PC-3 (cell line): ENCODE data around the gene TNFRSF6B. TPM values are rescaled to one million over a fixed set of nuclear protein-coding genes. Genes with fewer than 3 reads are reported as not detected.

ENCODE experiments used
- ATAC-seq: fragments of 200-7000 bp; cut with Tn5 transposase; 2 replicates; pipeline ENCODE4 v1.9.1; 2020; ENCODE audit warnings: mild to moderate bottlenecking, moderate library complexity
- BruUV-seq: library from RNA; stranded (reverse); fragments of 400-500 nt; replicated peaks from 2 replicates; lab custom pipeline; 2021; lab: Mats Ljungman, UMichigan
- CTCF ChIA-PET: fragments of 300-600 bp; sonication (Branson Sonifier 250); formaldehyde crosslinking; loops from one replicate; lab custom pipeline; 2022; ENCODE audit warnings: antibody characterized with exemption; lab: Charles Lee
- POLR2A ChIA-PET: fragments of 300-600 bp; sonication (Branson Sonifier 250); formaldehyde crosslinking; loops from one replicate; lab custom pipeline; 2022; ENCODE audit warnings: antibody characterized with exemption; ENCODE audit not compliant: unreplicated experiment; lab: Charles Lee
- DNase-seq: peaks from one replicate; pipeline ENCODE4 v3.0.0-alpha.2; 2015
- H2AFZ ChIP-seq: fragments of 300-600 bp; sonication (generic); 2 replicates; pipeline ENCODE4 v1.6.0; 2016; ENCODE audit warnings: antibody characterized with exemption, low read length
- H3F3A ChIP-seq: fragments of 300-600 bp; sonication (generic); one replicate; pipeline ENCODE4 v1.6.0; 2017; ENCODE audit warnings: antibody characterized with exemption, low read length, control low read depth, mild to moderate bottlenecking; ENCODE audit not compliant: unreplicated experiment
- H3K27ac ChIP-seq: fragments of 300-600 bp; sonication (generic); 2 replicates; pipeline ENCODE4 v1.5.1; 2016; ENCODE audit warnings: mild to moderate bottlenecking, low read length
- H3K27me3 ChIP-seq: fragments of 300-600 bp; sonication (generic); 2 replicates; pipeline ENCODE4 v1.6.1; 2016; ENCODE audit warnings: low read length, mixed read lengths
- H3K36me3 ChIP-seq: fragments of 300-600 bp; sonication (generic); 2 replicates; pipeline ENCODE4 v1.6.1; 2016; ENCODE audit warnings: low read depth, mixed run types, low read length, mixed read lengths
- H3K4me1 ChIP-seq: fragments of 300-600 bp; sonication (generic); 2 replicates; pipeline ENCODE4 v1.5.1; 2016; ENCODE audit warnings: low read length; ENCODE audit not compliant: insufficient read depth
- H3K4me2 ChIP-seq: fragments of 300-600 bp; sonication (generic); 2 replicates; pipeline ENCODE4 v1.6.0; 2016; ENCODE audit warnings: low read length
- H3K4me3 ChIP-seq: fragments of 300-600 bp; sonication (generic); 2 replicates; pipeline ENCODE4 v1.5.1; 2016; ENCODE audit warnings: mild to moderate bottlenecking, low read length, mixed read lengths
- H3K79me2 ChIP-seq: fragments of 300-600 bp; sonication (generic); 2 replicates; pipeline ENCODE4 v1.6.1; 2017; ENCODE audit warnings: low read length, mixed read lengths
- H3K9ac ChIP-seq: fragments of 300-600 bp; sonication (generic); 2 replicates; pipeline ENCODE4 v1.6.0; 2016; ENCODE audit warnings: mild to moderate bottlenecking, low read length
- H3K9me2 ChIP-seq: fragments of 300-600 bp; sonication (generic); replicated peaks from 2 replicates; pipeline ENCODE4 v1.6.1; 2016; ENCODE audit warnings: mixed run types, low read length, mixed read lengths
- H3K9me3 ChIP-seq: fragments of 300-600 bp; sonication (generic); 2 replicates; pipeline ENCODE4 v1.6.1; 2016; ENCODE audit warnings: low read length, mixed read lengths
- H4K20me1 ChIP-seq: fragments of 300-600 bp; sonication (generic); 2 replicates; pipeline ENCODE4 v1.6.1; 2016; ENCODE audit warnings: low read length, mixed read lengths
- EZH2 ChIP-seq: fragments of 300-600 bp; sonication (generic); IDR thresholded peaks from one replicate; pipeline ENCODE4 v1.6.1; 2017; ENCODE audit warnings: antibody characterized with exemption, mild to moderate bottlenecking, low read length; ENCODE audit not compliant: unreplicated experiment
- EZH2phosphoT487 ChIP-seq: fragments of 300-600 bp; sonication (generic); IDR thresholded peaks from 2 replicates; pipeline ENCODE4 v1.6.1; 2018; ENCODE audit warnings: mild to moderate bottlenecking, antibody characterized with exemption, low read length, borderline replicate concordance
- intact Hi-C: fragments of 100-400 bp; cut with micrococcal nuclease; formaldehyde crosslinking; loops from 2 replicates; pipeline ENCODE4 v1.9.0; 2023
- total RNA-seq: library from RNA; depleted of rRNA; stranded (reverse); fragments of >200 nt; gene quantifications from 2 replicates; pipeline ENCODE4 v1.2.3, GENCODE V29; 2014
- TF ChIP-seq, protein P1 (sequence below): fragments of 300-600 bp; sonication (generic); conservative IDR thresholded peaks from 2 replicates; pipeline ENCODE4 v1.5.1; 2017; ENCODE audit warnings: antibody characterized with exemption, low read depth, mild to moderate bottlenecking, low read length

TNFRSF6B gene
- total RNA-seq, 1 experiment from 2014 or later: 41.6 TPM

- Histone ChIP-seq H3K4me2 (no peak overlapping the region), H3F3A (no peaks in the 10 kb centered on the region), H3K9me3 (no peaks in the 10 kb centered on the region), H3K9ac (no peak overlapping the region), H3K27me3 (no peaks in the 10 kb centered on the region), H3K36me3 (peaks cover 23% of the 10 kb centered on the region), H3K79me2 (peaks cover 22% of the 10 kb centered on the region), H4K20me1 (no peaks in the 10 kb centered on the region), H2AFZ (no peak overlapping the region), H3K4me3 (no peak overlapping the region), H3K9me2 (no peaks in the 10 kb centered on the region), H3K4me1 (peaks cover 41% of the 10 kb centered on the region), H3K27ac (no peak overlapping the region)
- intact Hi-C loops: no loop called here
- CTCF ChIA-PET: no interaction called here
- POLR2A ChIA-PET: no interaction called here
- no peak for ATAC-seq
- TF ChIP-seq EZH2phosphoT487 (no peak), EZH2 (no peak)
- TF ChIP-seq, protein P1, sequence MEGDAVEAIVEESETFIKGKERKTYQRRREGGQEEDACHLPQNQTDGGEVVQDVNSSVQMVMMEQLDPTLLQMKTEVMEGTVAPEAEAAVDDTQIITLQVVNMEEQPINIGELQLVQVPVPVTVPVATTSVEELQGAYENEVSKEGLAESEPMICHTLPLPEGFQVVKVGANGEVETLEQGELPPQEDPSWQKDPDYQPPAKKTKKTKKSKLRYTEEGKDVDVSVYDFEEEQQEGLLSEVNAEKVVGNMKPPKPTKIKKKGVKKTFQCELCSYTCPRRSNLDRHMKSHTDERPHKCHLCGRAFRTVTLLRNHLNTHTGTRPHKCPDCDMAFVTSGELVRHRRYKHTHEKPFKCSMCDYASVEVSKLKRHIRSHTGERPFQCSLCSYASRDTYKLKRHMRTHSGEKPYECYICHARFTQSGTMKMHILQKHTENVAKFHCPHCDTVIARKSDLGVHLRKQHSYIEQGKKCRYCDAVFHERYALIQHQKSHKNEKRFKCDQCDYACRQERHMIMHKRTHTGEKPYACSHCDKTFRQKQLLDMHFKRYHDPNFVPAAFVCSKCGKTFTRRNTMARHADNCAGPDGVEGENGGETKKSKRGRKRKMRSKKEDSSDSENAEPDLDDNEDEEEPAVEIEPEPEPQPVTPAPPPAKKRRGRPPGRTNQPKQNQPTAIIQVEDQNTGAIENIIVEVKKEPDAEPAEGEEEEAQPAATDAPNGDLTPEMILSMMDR: no peak
- BruUV-seq: no TSS peak
- no peak for DNase-seq
Measured at GRCh38 chr20:63701051-63701328, 4.5 kb downstream of the TNFRSF6B start.

- DNase-seq (no peak), ATAC-seq (no peak)
- Histone ChIP-seq H3K27ac (no peak overlapping the region), H3K4me3 (no peak overlapping the region), H3F3A (no peaks in the 10 kb centered on the region), H3K27me3 (no peaks in the 10 kb centered on the region), H3K79me2 (peaks cover 27% of the 10 kb centered on the region), H2AFZ (no peak overlapping the region), H3K9me2 (no peaks in the 10 kb centered on the region), H3K9me3 (no peaks in the 10 kb centered on the region), H3K4me2 (no peak overlapping the region), H3K9ac (no peak overlapping the region), H4K20me1 (no peaks in the 10 kb centered on the region), H3K4me1 (peaks cover 43% of the 10 kb centered on the region), H3K36me3 (peaks cover 28% of the 10 kb centered on the region)
- TF ChIP-seq, protein P1: no peak
- TF ChIP-seq EZH2: no peak
- no peak for TF ChIP-seq EZH2phosphoT487
- ChIA-PET POLR2A (interaction anchor here (0.6 kb wide), 2 partner anchors 43 to 163 kb away, joined by 3 to 9 read pairs; partner anchors contain the start of genes RTEL1 and TPD52L2), CTCF (no interaction called here)
- intact Hi-C loops: no loop called here
- no TSS peak for BruUV-seq
Measured at GRCh38 chr20:63701329-63702035, 5.0 kb downstream of the TNFRSF6B start.

DNA sequence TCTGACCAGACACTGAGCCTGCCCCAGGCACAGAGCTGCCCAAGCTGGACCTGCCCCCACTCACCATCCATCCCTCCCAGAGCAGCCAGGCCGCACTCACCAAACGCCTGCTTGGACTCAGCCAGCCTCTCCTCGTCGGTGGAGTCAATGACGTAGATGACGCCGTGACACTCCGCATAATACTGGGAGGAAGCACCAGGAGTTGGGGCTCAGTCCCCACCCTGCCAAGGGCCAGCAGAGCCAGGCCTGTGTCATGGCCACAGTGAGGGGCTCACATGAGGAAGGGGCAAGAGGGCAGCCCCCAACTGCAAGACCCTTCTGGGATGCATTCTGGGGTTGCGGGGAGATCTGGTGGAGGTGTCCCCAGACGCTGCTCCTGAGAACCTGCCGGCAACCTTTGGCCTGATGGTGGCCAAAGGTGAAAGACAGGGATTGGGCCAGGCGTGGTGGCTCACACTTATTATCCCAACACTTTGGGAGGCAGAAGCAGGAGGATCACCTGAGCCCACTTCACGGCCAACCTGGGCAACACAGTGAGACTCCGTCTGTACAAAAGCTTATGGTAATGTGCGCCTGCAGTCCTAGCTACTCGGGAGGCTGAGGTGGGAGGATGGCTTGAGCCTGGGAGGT is 5.7 kb downstream of the TNFRSF6B start:
- H3K79me2 ChIP-seq: peaks cover 33% of the 10 kb centered on the region
- no TSS peak for BruUV-seq
- ATAC-seq: no peak
- no peaks in the 10 kb centered on the region for H4K20me1 ChIP-seq
- intact Hi-C loops: no loop called here
- no peak overlapping the region for H3K9ac ChIP-seq
- H3F3A ChIP-seq: no peaks in the 10 kb centered on the region
- ChIA-PET CTCF (no interaction called here), POLR2A (interaction anchor here (0.6 kb wide), 1 partner anchor 163 kb away, joined by 9 read pairs; the partner anchor contains the start of gene TPD52L2)
- H3K27ac ChIP-seq: no peak overlapping the region
- TF ChIP-seq EZH2phosphoT487: no peak
- no peak for TF ChIP-seq EZH2
- TF ChIP-seq, protein P1: no peak
- H3K4me1 ChIP-seq: peaks cover 38% of the 10 kb centered on the region
- H3K9me2 ChIP-seq: no peaks in the 10 kb centered on the region
- no peaks in the 10 kb centered on the region for H3K9me3 ChIP-seq
- no peak overlapping the region for H3K4me3 ChIP-seq
- no peak overlapping the region for H3K4me2 ChIP-seq
- no peak overlapping the region for H2AFZ ChIP-seq
- H3K27me3 ChIP-seq: no peaks in the 10 kb centered on the region
- DNase-seq: no peak
- peaks cover 28% of the 10 kb centered on the region for H3K36me3 ChIP-seq
